WTC11 (cell line): ENCODE results near the gene ZNF480. TPM values are rescaled to one million over a fixed set of nuclear protein-coding genes. Genes with fewer than 3 reads are reported as not detected.

Experiments
- ATAC-seq: fragments of 200-7000 bp; cut with Tn5 transposase; 2 replicates; pipeline ENCODE4 v1.10.0; 2021; ENCODE audit warnings: mild to moderate bottlenecking, moderate library complexity
- CTCF ChIA-PET: fragments of 300-600 bp; sonication (Branson Sonifier 250); formaldehyde crosslinking; loops from one replicate; lab custom pipeline; 2021; ENCODE audit warnings: antibody characterized with exemption; lab: Charles Lee
- POLR2A ChIA-PET: fragments of 350-600 bp; sonication (Branson Sonifier 250); formaldehyde crosslinking; loops from one replicate; lab custom pipeline; 2021; ENCODE audit warnings: antibody characterized with exemption; lab: Charles Lee
- DNase-seq: peaks from one replicate; pipeline ENCODE4 v3.0.0; 2021; ENCODE audit warnings: low spot score
- H3K27ac Mint-ChIP-seq: 2 replicates; pipeline ENCODE4 v1.8.0; 2021; ENCODE audit warnings: mixed read lengths
- H3K27me3 Mint-ChIP-seq: 2 replicates; pipeline ENCODE4 v1.8.0; 2021; ENCODE audit warnings: low read depth, mild to moderate bottlenecking, moderate library complexity, mixed read lengths
- H3K36me3 Mint-ChIP-seq: 2 replicates; pipeline ENCODE4 v1.8.0; 2021; ENCODE audit warnings: mixed read lengths
- H3K4me1 Mint-ChIP-seq: 2 replicates; pipeline ENCODE4 v1.8.0; 2022; ENCODE audit warnings: mixed read lengths
- H3K4me3 Mint-ChIP-seq: 2 replicates; pipeline ENCODE4 v1.8.0; 2021; ENCODE audit warnings: mild to moderate bottlenecking, moderate library complexity, mixed read lengths
- H3K9me3 Mint-ChIP-seq: 2 replicates; pipeline ENCODE4 v1.8.0; 2021; ENCODE audit warnings: mixed read lengths
- ATF2 ChIP-seq: sonication (generic); formaldehyde crosslinking; IDR thresholded peaks from 2 replicates; pipeline ENCODE4 v1.8.1; 2022; ENCODE audit warnings: low read depth, missing genetic modification reagents, borderline replicate concordance
- ATF6 ChIP-seq: sonication (generic); formaldehyde crosslinking; IDR thresholded peaks from 2 replicates; pipeline ENCODE4 v1.8.1; 2023; ENCODE audit warnings: mild to moderate bottlenecking, missing genetic modification reagents
- CREB1 ChIP-seq: sonication (generic); formaldehyde crosslinking; IDR thresholded peaks from 2 replicates; pipeline ENCODE4 v1.8.0; 2023; ENCODE audit warnings: mild to moderate bottlenecking, missing genetic modification reagents
- CREM ChIP-seq: sonication (generic); formaldehyde crosslinking; IDR thresholded peaks from 2 replicates; pipeline ENCODE4 v1.8.1; 2022; ENCODE audit warnings: mild to moderate bottlenecking, missing genetic modification reagents, moderate library complexity
- FOXJ3 ChIP-seq: sonication (generic); formaldehyde crosslinking; IDR thresholded peaks from 2 replicates; pipeline ENCODE4 v1.9.0; 2021; ENCODE audit warnings: missing genetic modification reagents, mild to moderate bottlenecking, borderline replicate concordance
- FOXK1 ChIP-seq: sonication (generic); formaldehyde crosslinking; IDR thresholded peaks from 2 replicates; pipeline ENCODE4 v1.8.0; 2022; ENCODE audit warnings: mild to moderate bottlenecking, moderate library complexity, missing genetic modification reagents
- FOXP4 ChIP-seq: sonication (generic); formaldehyde crosslinking; IDR thresholded peaks from 2 replicates; pipeline ENCODE4 v1.8.0; 2022; ENCODE audit warnings: mild to moderate bottlenecking, missing genetic modification reagents
- HMGA2 ChIP-seq: fragments of 250-450 bp; sonication (Bioruptor Pico); IDR thresholded peaks from 2 replicates; pipeline ENCODE4 v1.4.0; 2021; ENCODE audit warnings: mild to moderate bottlenecking, moderate library complexity
- HMGXB4 ChIP-seq: sonication (generic); formaldehyde crosslinking; IDR thresholded peaks from 2 replicates; pipeline ENCODE4 v1.8.1; 2023; ENCODE audit warnings: mild to moderate bottlenecking, moderate library complexity, missing genetic modification reagents
- IRF1 ChIP-seq: sonication (generic); formaldehyde crosslinking; IDR thresholded peaks from 2 replicates; pipeline ENCODE4 v1.8.0; 2023; ENCODE audit warnings: missing genetic modification reagents
- JUN ChIP-seq: sonication (generic); formaldehyde crosslinking; IDR thresholded peaks from 2 replicates; pipeline ENCODE4 v1.8.0; 2023; ENCODE audit warnings: mild to moderate bottlenecking, missing genetic modification reagents
- RORB ChIP-seq: fragments of 250-450 bp; sonication (Bioruptor Pico); IDR thresholded peaks from 2 replicates; pipeline ENCODE4 v1.9.0; 2021; ENCODE audit warnings: mild to moderate bottlenecking
- TCF7 ChIP-seq: sonication (generic); formaldehyde crosslinking; IDR thresholded peaks from 2 replicates; pipeline ENCODE4 v1.8.0; 2022; ENCODE audit warnings: mild to moderate bottlenecking, low read depth, missing genetic modification reagents, moderate library complexity
- TP53 ChIP-seq: sonication (generic); formaldehyde crosslinking; IDR thresholded peaks from 2 replicates; pipeline ENCODE4 v1.8.1; 2023; ENCODE audit warnings: mild to moderate bottlenecking, missing genetic modification reagents
- ZNF121 ChIP-seq: sonication (generic); formaldehyde crosslinking; IDR thresholded peaks from 2 replicates; pipeline ENCODE4 v1.8.0; 2023; ENCODE audit warnings: missing genetic modification reagents
- ZNF281 ChIP-seq: sonication (generic); formaldehyde crosslinking; IDR thresholded peaks from 2 replicates; pipeline ENCODE4 v1.8.0; 2023; ENCODE audit warnings: mild to moderate bottlenecking, missing genetic modification reagents
- ZNF425 ChIP-seq: fragments of 250-450 bp; sonication (Bioruptor Pico); conservative IDR thresholded peaks from 2 replicates; pipeline ENCODE4 v1.9.0; 2021; ENCODE audit warnings: mild to moderate bottlenecking
- ZNF512 ChIP-seq: sonication (generic); formaldehyde crosslinking; IDR thresholded peaks from 2 replicates; pipeline ENCODE4 v1.8.1; 2022; ENCODE audit warnings: missing genetic modification reagents, borderline replicate concordance
- total RNA-seq: library from RNA; stranded (reverse); gene quantifications from 3 replicates; pipeline ENCODE4 v1.2.3, GENCODE V29; 2021

ZNF480 gene
- total RNA-seq, 1 experiment from 2014 or later = 36.0 TPM

GRCh38 chr19:52335768-52336116 lies 38.8 kb downstream of the ZNF480 start (continued):
- TF ChIP-seq ZNF425 (CRISPR knock-in tag) = no peak
- no peak for TF ChIP-seq FOXJ3 (CRISPR knock-in tag)
- no peak for TF ChIP-seq ATF6 (CRISPR knock-in tag)
- TF ChIP-seq TCF7 = no peak
- TF ChIP-seq CREB1 (CRISPR knock-in tag) = no peak
- no peak for TF ChIP-seq HMGA2 (CRISPR knock-in tag)
- TF ChIP-seq FOXP4 = no peak
- TF ChIP-seq ZNF121 (CRISPR knock-in tag) = no peak
- no peak for TF ChIP-seq ZNF512 (CRISPR knock-in tag)
- no peak for TF ChIP-seq ATF2 (CRISPR knock-in tag)
- TF ChIP-seq CREM (CRISPR knock-in tag) = no peak
- TF ChIP-seq JUN (CRISPR knock-in tag) = no peak
- TF ChIP-seq HMGXB4 = no peak

GRCh38 chr19:52336117-52336790 lies 39.3 kb downstream of the ZNF480 start, which contains the start of gene ZNF610:
Gene ZNF610 (plus strand): TSS chr19:52336243. CDS start chr19:52349173, 12,930 bp downstream.
- peaks cover 14% of the 10 kb centered on the region for H3K27me3 Mint-ChIP-seq
- peaks cover 27% of the 10 kb centered on the region for H3K9me3 Mint-ChIP-seq
- POLR2A ChIA-PET = no interaction called here
- DNase-seq (peak; percentile 87), ATAC-seq (peak; percentile 97)
- H3K36me3 Mint-ChIP-seq = peaks cover 23% of the 10 kb centered on the region
- peak within 1 kb of the TSS; percentile 80 for H3K27ac Mint-ChIP-seq
- CTCF ChIA-PET = interaction anchor here (0.8 to 1.7 kb wide), 3 partner anchors 8 to 205 kb away, joined by 3 to 6 read pairs (median 3); no protein-coding TSS in a partner anchor
- H3K4me3 Mint-ChIP-seq = peak within 1 kb of the TSS; percentile 92
- peaks cover 9% of the 10 kb centered on the region for H3K4me1 Mint-ChIP-seq
- no peak for TF ChIP-seq ZNF281
- no peak for TF ChIP-seq IRF1 (CRISPR knock-in tag)
- no peak for TF ChIP-seq ATF6 (CRISPR knock-in tag)
- no peak for TF ChIP-seq RORB
- peak; percentile 49; the same call in 1 of the 2 replicates for TF ChIP-seq FOXK1 (CRISPR knock-in tag)
- TF ChIP-seq TP53 (CRISPR knock-in tag) = no peak
- 0 out of 2 replicates have a peak, but pooled peaks have one; percentile 40 for TF ChIP-seq CREM (CRISPR knock-in tag)
